Fibroblast of skin of right quadriceps (primary cell): ENCODE measurements around the gene ADIRF.
"Not testable (repeated sequence)": the region's sequence is repeated elsewhere in the genome, so short reads cannot be mapped to it uniquely, and the experiment has no call there.

Experiments
- DNase-seq: peaks from one replicate; pipeline ENCODE4 v3.0.0-alpha.2; 2013

Gene ADIRF

DNA sequence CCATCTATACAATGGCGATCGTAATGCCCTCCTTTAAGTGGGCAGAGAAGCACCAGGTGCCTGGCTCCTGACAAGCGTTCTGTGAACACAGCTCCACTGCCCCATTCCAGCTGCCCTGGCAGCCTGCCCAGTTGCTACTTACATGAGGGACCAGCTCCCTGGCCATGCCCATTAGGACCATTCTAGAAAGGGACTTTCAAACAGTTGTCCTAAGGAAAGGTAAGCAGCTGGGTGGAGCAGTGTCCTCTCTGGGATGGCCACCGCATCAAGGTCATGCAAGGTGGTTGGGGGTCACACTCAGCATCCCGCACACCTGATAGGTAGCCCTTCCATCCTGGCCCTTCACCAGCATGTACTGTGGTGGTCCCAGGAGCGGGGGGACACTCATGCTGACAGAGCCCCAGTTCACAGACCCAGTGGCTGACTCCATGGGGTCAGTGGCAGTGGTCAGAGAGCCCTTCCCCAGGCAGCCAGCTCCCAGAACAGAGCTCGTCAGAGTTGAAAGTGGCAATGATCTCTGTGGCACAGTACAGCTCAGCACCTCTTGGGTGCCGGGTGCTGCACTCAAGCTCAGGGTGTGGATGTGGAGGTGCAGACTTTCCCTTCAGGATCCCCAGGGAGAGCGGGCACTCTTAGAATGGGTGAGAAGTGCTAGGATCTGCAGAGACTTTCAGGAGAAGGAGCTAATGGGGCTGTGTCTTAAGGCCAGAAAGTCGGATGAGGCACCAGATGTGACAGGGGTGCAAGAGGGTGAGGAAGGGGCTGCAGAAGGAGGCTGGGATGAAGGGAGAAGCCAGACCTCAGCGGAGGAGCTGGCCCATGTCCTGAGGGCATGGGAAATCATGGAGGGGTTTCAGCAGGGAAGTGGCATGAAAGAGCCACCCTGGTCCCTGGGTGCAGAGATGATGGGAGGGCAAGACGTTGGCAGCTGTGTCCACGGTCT, 21.8 kb upstream of the ADIRF start:
- no peak for DNase-seq

GRCh38 chr10:86947806-86948205, 20.5 kb upstream of the ADIRF start:
- DNase-seq, result not testable (repeated sequence)

- no peak for DNase-seq
These were observed 17.9 kb upstream of the ADIRF start for GRCh38 chr10:86950349-86950748.

DNA sequence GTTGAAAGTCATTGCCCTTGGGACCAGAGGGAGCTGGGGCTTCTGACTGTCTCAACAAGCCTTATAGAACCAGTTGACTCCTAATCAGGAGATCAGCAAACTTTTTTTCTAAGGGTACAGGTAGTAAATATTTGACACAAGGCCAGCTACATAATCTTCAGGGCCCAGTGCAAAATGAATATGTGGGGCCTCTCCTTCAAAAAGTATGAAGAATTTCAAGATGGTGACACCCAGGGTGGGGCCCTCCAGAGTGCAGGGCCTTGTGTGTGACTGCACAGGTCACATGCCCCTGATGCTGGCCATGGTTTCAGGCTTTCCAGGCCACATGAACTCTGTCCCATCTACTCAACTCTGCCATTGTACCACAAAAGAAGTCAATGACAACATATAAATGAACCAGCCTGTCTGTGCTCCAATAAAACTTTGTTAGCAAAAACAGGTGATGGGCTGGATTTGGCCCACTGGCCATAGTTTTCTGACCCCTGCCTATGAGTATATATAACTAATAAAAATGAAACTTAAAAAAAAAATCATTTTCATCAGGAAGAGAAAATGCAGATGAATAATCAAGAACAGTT, 17.0 kb upstream of the ADIRF start:
- no peak for DNase-seq

GRCh38 chr10:86952106-86952505, 16.2 kb upstream of the ADIRF start:
- no peak for DNase-seq

- not testable (repeated sequence) for DNase-seq
These were observed 15.6 kb upstream of the ADIRF start for GRCh38 chr10:86952697-86953096.

GRCh38 chr10:86953747-86954680, 14.3 kb upstream of the ADIRF start:
- peak; percentile 83 for DNase-seq

- DNase-seq, result no peak
These were observed 13.4 kb upstream of the ADIRF start for GRCh38 chr10:86954681-86955500.

GRCh38 chr10:86955501-86956194, 12.6 kb upstream of the ADIRF start:
- no peak for DNase-seq

GRCh38 chr10:86956195-86956847, 12.0 kb upstream of the ADIRF start:
- no peak for DNase-seq

GRCh38 chr10:86956848-86957448, 11.3 kb upstream of the ADIRF start:
- DNase-seq, result no peak

- no peak for DNase-seq
These were observed 10.7 kb upstream of the ADIRF start, which contains the start of gene MMRN2 for GRCh38 chr10:86957471-86958115. TSS of gene MMRN2 (minus strand) at chr10:86957615. CDS start at chr10:86957541, 74 bp downstream.

DNA sequence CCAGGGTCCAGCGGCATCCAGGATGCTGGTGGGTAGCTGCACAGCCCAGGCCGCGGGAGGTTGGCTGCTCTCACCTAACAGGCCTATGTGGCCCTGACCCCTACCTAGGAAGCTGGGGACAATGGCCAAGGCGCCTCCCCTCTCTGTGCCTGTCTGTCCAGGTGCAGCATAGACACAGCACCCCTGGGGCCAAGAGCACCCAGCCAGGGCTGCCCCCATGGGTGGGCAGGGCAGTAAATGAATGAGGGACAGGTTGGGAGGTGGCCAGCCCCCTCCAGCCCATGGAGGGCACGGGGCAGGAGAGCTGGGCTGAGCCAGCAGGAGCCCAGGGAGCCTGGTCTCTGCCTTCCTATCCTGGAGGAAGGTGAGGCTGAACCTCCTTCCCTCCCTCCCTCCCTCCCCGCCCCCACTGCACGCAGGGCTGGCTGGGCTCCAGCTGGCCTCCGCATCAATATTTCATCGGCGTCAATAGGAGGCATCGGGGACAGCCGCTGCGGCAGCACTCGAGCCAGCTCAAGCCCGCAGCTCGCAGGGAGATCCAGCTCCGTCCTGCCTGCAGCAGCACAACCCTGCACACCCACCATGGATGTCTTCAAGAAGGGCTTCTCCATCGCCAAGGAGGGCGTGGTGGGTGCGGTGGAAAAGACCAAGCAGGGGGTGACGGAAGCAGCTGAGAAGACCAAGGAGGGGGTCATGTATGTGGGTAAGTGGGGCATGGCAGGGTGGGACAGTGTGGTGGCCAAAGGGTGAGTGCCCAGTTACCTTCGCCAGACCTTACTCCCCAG, 10.0 kb upstream of the ADIRF start, which contains the start of gene SNCG:
Gene SNCG, plus strand, starts transcription at position 484 of the 785 bp plus-strand sequence. Its CDS starts 99 bp downstream, at position 583.
- DNase-seq, result no peak

DNA sequence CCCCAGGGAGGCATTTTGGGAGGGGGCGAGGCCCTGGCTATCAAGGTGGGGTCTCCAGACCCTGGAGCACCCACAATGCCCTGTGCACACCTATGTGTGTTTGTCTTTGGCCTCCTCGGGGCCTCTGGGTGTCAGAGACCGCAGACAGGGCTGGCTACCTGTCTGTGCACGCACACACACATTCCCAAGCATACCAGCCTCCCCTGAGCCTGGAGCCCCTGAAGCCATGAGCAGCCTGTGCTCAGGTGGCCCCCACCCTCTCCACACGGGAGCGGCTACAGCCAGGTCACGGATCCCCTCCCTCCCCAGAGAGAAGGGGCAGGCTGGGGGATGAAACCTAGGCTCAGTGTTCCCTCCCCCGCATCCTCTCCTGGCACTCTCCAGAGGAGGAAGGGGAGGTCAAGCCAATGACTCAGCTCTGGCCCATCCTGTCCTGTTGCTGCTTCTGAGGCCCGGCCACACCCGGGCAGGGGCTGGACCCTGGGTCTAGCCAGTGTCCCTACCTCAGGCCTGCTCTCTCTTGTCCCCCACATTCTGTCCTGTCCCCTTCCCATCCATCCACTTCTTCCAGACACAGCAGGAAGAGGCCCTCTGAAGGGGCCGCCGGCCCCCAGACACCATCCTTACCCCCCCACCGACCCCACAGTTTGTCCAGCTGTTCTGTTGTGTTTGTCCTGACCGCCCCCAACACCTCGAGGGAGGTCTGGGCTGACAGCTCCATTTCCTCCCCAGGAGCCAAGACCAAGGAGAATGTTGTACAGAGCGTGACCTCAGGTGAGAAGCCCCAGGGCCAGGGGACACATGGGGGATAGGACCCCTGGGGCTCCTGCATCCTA, 9.2 kb upstream of the ADIRF start:
- no peak for DNase-seq

GRCh38 chr10:86959737-86960002, 8.6 kb upstream of the ADIRF start:
- no peak for DNase-seq

DNA sequence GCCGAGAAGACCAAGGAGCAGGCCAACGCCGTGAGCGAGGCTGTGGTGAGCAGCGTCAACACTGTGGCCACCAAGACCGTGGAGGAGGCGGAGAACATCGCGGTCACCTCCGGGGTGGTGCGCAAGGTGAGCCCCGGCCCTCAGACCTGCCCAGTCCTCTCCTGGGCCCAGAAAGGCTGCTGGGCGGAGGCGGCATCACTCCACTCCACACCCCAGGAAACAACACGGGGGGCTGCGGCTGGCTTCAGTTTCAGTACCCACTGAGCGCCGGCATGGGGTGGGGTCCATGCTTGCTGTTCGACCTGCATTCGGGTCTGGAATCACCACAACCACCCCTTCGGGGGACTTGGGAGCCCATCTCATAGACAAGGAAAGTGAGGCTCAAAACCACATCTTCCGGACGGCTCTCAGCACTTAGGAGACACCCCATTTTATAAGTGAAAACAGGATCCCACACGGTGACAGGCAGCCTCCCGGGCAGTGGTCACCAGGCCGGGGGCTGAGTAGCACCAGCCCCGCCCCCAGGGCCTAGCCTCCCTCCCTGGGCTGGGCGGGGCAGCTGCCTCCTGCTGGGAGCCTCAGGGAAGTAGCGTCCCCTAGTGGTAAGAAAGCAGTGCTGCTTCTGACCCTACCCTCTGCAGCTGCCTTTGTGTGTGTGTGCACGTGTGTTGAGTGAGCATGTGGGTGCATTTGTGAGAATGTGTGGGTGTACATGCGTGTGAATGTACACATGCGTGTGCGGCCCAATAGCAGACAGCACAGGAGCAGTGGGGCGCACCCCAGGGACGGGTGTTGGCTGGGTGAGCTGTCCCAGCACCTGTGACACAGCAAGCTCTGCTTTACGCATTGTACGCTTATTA, 8.0 kb upstream of the ADIRF start:
- DNase-seq, result peak; percentile 53

GRCh38 chr10:86960863-86961434, 7.3 kb upstream of the ADIRF start:
- DNase-seq, result no peak
